Skeletal muscle tissue (tissue), 4 donors: ENCODE data around the gene CEP78. TPM values are rescaled to one million over a fixed set of nuclear protein-coding genes. Genes with fewer than 3 reads are reported as not detected.

ENCODE experiments used
- H3K27ac ChIP-seq: one replicate; pipeline ENCODE4 v1.7.0; 2013; ENCODE audit warnings: mild to moderate bottlenecking, low read depth, low read length, inconsistent platforms
- H3K27me3 ChIP-seq, 3 donors: one replicate each; pipeline ENCODE4 v1.7.0; 2013; ENCODE audit warnings: low read length in 3 of 3; ENCODE audit not compliant: control insufficient read depth in 3 of 3, insufficient read depth in 3 of 3
- H3K36me3 ChIP-seq, 3 donors: one replicate each; pipeline ENCODE4 v1.7.0; 2013; ENCODE audit warnings: low read length in 3 of 3; ENCODE audit not compliant: control insufficient read depth in 3 of 3, insufficient read depth in 3 of 3
- H3K4me1 ChIP-seq, 3 donors: one replicate each; pipeline ENCODE4 v1.7.0; 2013; ENCODE audit warnings: low read length in 3 of 3, mild to moderate bottlenecking in 3 of 3; ENCODE audit not compliant: control insufficient read depth in 3 of 3, insufficient read depth in 3 of 3
- H3K4me3 ChIP-seq, 3 donors: one replicate each; pipeline ENCODE4 v1.7.0; 2013; ENCODE audit warnings: low read length in 3 of 3
- H3K9ac ChIP-seq, 3 donors: one replicate each; pipeline ENCODE4 v1.7.0; 2013; ENCODE audit warnings: low read length in 3 of 3, mild to moderate bottlenecking in 3 of 3, moderate library complexity in 2 of 3, low read depth in 1 of 3
- H3K9me3 ChIP-seq, 3 donors: one replicate each; pipeline ENCODE4 v1.7.0; 2013; ENCODE audit warnings: low read length in 3 of 3; ENCODE audit not compliant: control insufficient read depth in 3 of 3
- total RNA-seq: library from RNA; depleted of rRNA; stranded (reverse); fragments of >200 nt; gene quantifications from one replicate; pipeline ENCODE4 v1.2.3, GENCODE V29; 2014
- donor health status: Osteomylitis.

Gene CEP78
- total RNA-seq, 1 donor from 2014 or later: 11.5 TPM

DNA sequence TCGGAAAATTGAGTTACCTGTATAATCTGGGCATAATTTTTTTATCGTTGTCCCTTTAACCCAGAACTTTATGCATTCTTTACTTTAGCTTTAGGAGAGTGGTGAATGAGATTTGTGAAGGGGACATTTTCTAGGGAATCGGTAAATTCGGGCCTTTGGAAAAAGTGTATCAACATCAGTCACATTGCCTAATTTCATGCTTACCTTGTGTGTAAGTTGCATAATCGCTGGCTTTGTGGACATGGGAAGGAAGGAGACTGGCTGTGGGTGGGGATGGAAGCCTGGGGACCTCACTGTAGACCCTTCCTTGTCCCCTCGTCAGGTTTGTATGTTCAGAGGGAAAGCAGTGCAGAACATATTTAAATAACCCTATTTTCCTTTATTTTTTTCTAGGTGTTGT lies 64.3 kb downstream of the CEP78 start:
- H3K27me3 ChIP-seq: peaks cover 15 to 38% (median 24%) of the 10 kb centered on the region in 3 donors
- no peak overlapping the region for H3K4me3 ChIP-seq
- H3K4me1 ChIP-seq: peaks cover 17 to 24% (median 23%) of the 10 kb centered on the region in 3 donors

GRCh38 chr9:78301466-78301865 lies 65.6 kb downstream of the CEP78 start:
- H3K27me3 ChIP-seq: peaks cover 15 to 31% (median 24%) of the 10 kb centered on the region in 3 donors

More for the DNA sequence above, 64.3 kb downstream of the CEP78 start:
- Histone ChIP-seq H3K9ac (no peak overlapping the region), H3K9me3 (no peaks in the 10 kb centered on the region), H3K27ac (no peak overlapping the region), H3K36me3 (no peaks in the 10 kb centered on the region)

DNA sequence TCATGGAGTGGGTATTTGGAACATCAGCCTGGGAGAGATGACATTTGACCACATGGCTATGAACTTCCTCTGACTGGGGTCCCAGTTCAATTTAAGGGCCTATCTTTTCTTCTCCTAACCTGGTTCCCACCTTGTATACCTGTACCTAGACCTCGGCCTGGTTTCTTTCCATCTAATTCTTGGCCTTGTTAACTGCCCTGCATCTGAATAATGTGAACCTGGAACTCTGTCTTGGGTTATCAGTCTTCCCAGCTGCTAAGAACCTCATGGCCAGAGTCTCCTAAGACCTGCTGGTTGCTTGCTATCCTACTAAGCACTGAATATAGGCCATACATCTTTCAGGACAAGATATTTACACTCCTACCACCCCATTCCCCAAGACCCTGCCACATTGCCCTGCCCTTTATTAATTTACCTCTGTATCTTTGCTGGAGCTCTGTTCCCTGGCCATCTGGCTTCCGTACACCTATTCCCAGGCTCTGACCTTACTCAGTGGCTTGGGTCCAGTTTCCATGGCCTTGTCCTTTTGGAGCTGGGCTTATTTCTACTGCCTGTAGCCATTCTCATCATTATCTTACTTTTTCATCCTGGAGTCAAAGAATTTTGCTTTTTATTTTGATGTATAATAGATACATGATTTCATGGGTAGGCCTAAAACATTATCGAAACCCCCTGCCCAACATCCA lies 67.6 kb downstream of the CEP78 start:
- peaks cover 8 to 12% (median 11%) of the 10 kb centered on the region in 3 donors for H3K27me3 ChIP-seq
- peaks cover 0 to 3% (median 0%) of the 10 kb centered on the region in 3 donors for H3K36me3 ChIP-seq
- H3K9me3 ChIP-seq: no peaks in the 10 kb centered on the region
- H3K4me3 ChIP-seq: no peak overlapping the region
- no peak overlapping the region for H3K27ac ChIP-seq
- no peak overlapping the region for H3K9ac ChIP-seq
- H3K4me1 ChIP-seq: no peaks in the 10 kb centered on the region

More at GRCh38 chr9:78301466-78301865, 65.6 kb downstream of the CEP78 start:
- H3K27ac ChIP-seq: no peak overlapping the region
- no peaks in the 10 kb centered on the region for H3K9me3 ChIP-seq
- peaks cover 0 to 3% (median 0%) of the 10 kb centered on the region in 3 donors for H3K36me3 ChIP-seq
- no peak overlapping the region for H3K9ac ChIP-seq
- no peak overlapping the region for H3K4me3 ChIP-seq
- peaks cover 13 to 20% (median 14%) of the 10 kb centered on the region in 3 donors for H3K4me1 ChIP-seq

DNA sequence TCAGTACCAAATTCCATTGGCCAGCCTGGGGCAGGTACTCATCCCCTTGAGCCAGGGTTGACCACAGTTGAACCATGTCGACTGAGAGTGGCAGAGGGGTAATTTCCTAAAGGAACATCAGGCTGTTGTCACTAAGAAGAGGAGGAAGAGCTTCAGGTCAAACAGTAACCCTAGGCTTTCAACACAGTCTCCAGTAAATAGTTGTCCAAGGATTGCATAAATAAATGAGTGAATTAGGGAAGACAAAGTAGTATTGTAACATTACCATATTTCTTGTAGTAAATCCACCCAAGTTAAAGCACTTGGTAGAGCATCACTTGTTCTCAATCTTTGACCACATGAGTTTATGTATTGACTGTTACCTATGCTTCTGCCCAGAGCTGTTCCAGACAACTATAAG lies 68.5 kb downstream of the CEP78 start:
- Histone ChIP-seq H3K36me3 (peaks cover 0 to 3% (median 0%) of the 10 kb centered on the region in 3 donors), H3K4me3 (no peak overlapping the region), H3K4me1 (no peaks in the 10 kb centered on the region), H3K27me3 (peaks cover 4 to 8% (median 8%) of the 10 kb centered on the region in 3 donors), H3K9ac (no peak overlapping the region), H3K27ac (no peak overlapping the region), H3K9me3 (no peaks in the 10 kb centered on the region)

DNA sequence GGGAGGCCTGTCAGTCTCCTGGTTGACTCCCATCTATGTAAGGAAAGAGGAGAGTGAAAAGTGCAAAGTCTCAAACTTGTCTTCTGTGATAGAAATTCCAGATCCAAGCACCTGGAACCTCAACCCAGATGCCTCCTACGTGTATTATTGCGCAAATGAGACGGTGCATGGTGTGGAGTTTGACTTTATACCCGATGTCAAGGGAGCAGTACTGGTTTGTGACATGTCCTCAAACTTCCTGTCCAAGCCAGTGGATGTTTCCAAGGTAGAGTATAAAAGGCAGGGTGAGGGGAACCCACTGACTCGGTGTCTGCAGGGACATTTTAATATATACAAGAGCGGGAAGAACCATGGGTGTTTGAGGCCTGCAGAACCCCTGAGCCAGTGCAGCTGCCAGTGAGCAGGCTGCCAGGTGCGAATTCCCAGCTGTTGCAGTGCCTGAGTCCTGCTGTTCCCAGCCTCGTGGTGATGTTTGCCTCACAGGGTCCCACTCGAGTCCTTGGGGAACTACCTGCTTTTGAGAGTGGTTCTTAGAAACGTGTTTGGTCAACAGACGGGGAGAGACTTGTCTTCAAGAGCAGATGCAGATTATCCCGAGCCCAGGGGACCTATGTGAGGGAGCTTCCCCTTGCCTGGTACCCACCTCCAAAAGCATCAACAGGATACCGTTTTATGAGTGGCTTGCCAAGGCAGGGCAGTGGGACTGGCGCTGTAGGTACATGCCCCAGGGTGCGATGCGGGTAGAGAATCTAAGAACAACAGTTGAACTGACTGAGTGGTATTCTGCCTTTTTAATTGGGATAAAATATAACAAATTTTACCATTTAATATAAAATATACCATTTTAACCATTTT lies 70.6 kb downstream of the CEP78 start:
- Histone ChIP-seq H3K36me3 (peaks cover 0 to 3% (median 0%) of the 10 kb centered on the region in 3 donors), H3K27ac (no peak overlapping the region), H3K27me3 (no peaks in the 10 kb centered on the region), H3K9ac (no peak overlapping the region), H3K4me1 (no peaks in the 10 kb centered on the region), H3K9me3 (no peaks in the 10 kb centered on the region), H3K4me3 (no peak overlapping the region)

- Histone ChIP-seq H3K9me3 (no peaks in the 10 kb centered on the region), H3K4me1 (no peaks in the 10 kb centered on the region), H3K9ac (no peak overlapping the region), H3K4me3 (no peak overlapping the region), H3K27ac (no peak overlapping the region), H3K27me3 (no peaks in the 10 kb centered on the region), H3K36me3 (peaks cover 0 to 3% (median 0%) of the 10 kb centered on the region in 3 donors)
These were observed 71.5 kb downstream of the CEP78 start for GRCh38 chr9:78307360-78307759.

DNA sequence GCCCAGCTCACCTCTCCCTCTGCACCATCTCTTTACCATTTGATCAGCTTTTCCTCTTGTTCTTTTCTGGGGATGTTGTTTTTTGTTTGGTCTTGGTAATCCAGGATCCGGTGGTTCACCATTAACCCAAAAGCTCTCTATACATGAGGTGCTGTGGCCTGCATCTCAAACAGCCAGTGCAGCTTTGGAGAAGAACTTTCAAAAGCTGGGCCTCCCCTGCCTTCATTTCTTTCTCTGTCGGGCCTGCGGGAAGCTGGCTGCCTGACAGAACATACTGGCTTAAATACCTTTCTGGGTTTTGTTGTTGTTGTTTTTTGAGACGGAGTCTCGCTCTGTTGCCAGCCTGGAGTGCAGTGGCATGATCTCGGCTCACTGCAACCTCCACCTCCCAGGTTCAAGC lies 73.2 kb downstream of the CEP78 start:
- H3K36me3 ChIP-seq: peaks cover 0 to 3% (median 0%) of the 10 kb centered on the region in 3 donors
- no peaks in the 10 kb centered on the region for H3K4me1 ChIP-seq
- no peak overlapping the region for H3K27ac ChIP-seq
- H3K4me3 ChIP-seq: no peak overlapping the region
- H3K9me3 ChIP-seq: no peaks in the 10 kb centered on the region
- H3K9ac ChIP-seq: no peak overlapping the region
- no peaks in the 10 kb centered on the region for H3K27me3 ChIP-seq

GRCh38 chr9:78311075-78311474 lies 75.2 kb downstream of the CEP78 start:
- peaks cover 0 to 5% (median 2%) of the 10 kb centered on the region in 3 donors for H3K4me1 ChIP-seq
- peaks cover 0 to under 1% (median 0%) of the 10 kb centered on the region in 3 donors for H3K36me3 ChIP-seq
- no peaks in the 10 kb centered on the region for H3K9me3 ChIP-seq
- H3K9ac ChIP-seq: no peak overlapping the region
- H3K27me3 ChIP-seq: no peaks in the 10 kb centered on the region
- H3K4me3 ChIP-seq: no peak overlapping the region
- H3K27ac ChIP-seq: no peak overlapping the region

DNA sequence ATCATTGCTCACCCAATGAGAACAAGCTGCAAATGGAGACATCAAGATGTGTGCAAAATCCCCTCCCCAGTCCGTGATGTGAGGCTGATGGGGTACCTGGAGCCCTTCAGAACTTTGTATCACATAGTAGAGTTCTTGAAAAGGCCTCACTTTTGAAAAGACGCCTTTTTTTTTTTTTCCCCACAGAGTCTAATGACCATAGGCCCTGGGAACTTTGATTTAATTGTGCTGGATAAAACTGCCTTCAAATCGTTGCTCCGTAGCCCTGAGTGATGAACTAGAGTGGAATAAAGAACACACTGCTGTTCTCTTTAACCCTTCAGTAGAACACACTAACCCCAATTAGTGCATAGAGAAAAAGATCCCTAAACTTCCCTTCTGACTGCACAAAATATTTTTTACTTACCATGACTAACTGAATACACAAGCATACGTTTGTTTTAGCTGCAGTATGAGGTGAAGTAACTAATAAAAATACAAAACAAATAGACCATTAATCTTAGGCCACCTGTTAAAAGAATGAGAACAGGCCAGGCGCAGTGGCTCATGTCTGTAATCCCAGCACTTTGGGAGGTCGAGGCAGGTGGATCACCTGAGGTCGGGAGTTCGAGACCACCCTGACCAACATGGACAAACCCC lies 76.1 kb downstream of the CEP78 start:
- Histone ChIP-seq H3K9me3 (no peaks in the 10 kb centered on the region), H3K9ac (no peak overlapping the region), H3K4me3 (no peak overlapping the region), H3K36me3 (no peaks in the 10 kb centered on the region), H3K4me1 (peaks cover 0 to 5% (median 2%) of the 10 kb centered on the region in 3 donors), H3K27me3 (no peaks in the 10 kb centered on the region), H3K27ac (no peak overlapping the region)
